HG02798 (cell line): ENCODE data around the gene REV1.

Experiments
- ATAC-seq: cut with Tn5 transposase; IDR thresholded peaks from one replicate; pipeline ENCODE4 v1.9.1; 2021; ENCODE audit warnings: mild to moderate bottlenecking; ENCODE audit not compliant: unreplicated experiment, poor library complexity

REV1 gene

DNA sequence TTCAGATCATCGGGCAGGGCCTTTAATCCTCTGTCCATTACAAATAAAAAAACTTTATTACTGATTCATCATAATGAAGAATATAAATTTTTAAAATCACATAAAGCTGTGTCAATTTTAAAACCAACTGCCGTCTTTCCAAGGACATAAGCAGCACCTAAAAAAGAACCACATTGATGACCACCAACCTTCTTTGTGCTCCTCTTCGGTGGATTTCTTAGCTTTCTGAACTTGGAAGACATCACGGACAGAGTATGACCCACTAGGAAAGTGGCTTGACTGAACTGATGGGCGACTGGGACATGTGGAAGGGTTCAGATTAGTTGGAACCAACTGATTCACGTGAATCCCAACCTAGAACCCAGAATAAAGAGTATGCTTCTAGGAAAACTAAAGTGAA, 83.7 kb downstream of the REV1 start:
- ATAC-seq = no peak

DNA sequence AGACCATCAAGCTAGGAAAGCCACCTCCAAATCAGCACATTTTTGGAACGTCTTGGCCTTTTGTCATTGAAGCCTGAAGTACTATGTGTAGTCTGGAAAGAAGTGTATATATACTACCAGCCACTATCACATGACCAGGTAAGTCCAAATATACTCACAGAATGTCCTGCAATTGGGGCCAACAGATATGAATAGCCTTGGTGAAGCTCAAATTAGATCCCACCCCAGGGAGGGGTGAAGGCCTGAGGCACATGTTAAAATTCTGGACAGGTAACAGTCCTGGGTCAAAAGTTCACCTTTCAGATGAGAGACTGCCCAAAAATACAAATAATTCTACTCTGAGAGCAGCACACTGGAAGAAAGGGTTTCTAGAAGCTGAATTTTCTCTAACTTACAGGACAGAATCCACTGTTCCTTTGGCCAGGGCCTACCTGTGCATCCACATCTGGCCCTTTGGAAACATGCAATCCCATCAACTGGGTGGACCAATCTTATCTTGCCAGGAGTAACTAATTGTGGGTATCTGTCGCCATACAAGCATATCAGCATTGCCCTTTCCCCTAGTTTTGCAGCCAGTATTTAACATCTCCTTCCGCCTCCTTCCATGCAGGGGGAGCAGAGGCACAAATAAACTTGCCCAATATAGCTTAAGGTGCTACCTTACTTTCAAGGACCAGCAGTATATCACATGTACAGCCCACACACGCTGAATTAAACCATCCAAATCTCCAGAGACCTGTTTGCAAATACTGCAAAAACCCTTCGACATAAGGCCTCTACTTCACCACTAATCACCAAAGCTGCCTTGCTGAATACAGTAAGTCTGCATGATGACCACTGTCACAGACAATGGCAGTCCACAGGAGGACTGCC, 84.8 kb downstream of the REV1 start:
- no peak for ATAC-seq

DNA sequence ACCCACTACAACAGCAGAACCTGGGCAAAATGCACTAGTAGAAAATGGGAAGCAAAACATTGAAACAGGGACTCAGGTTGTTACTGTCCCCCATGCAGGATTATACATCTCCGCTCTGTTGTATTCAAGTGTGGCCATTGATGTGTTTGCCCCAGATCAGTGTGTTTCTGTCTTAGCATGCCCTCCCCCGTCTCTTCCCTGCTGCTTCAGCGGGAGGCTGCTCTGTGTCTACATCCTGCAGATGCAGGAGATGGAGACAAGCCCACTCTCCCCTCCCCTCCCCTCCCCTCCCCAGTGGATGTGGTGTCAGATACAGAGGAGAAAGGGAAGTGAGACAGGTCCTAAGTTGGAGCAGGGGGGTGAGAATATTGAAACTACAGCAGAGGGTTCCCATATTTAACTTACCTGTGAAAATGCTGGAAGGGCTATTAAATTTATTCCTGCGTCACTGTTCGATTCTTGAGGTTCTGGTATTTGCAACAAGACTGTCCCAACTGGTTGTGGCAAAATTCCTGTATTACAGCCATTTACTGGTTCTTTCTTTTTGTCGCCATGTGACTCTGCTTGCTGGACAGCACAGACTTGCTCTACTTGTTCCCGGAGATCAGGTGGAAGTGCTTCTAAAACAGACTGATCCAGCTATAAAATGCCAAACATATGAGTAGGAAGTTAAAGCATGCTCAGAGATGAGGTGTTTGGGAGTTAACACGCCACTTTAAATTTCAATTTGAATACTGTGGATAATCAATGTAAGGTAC, 85.6 kb downstream of the REV1 start:
- no peak for ATAC-seq

GRCh38 chr2:99403524-99403923, 86.3 kb downstream of the REV1 start:
- ATAC-seq = no peak

GRCh38 chr2:99403084-99403483, 86.7 kb downstream of the REV1 start:
- ATAC-seq = no peak

- no peak for ATAC-seq
These were observed 88.0 kb downstream of the REV1 start for GRCh38 chr2:99401841-99402240.

GRCh38 chr2:99399795-99400194, 90.0 kb downstream of the REV1 start:
- ATAC-seq = no peak

GRCh38 chr2:99399063-99399462, 90.8 kb downstream of the REV1 start:
- no peak for ATAC-seq

DNA sequence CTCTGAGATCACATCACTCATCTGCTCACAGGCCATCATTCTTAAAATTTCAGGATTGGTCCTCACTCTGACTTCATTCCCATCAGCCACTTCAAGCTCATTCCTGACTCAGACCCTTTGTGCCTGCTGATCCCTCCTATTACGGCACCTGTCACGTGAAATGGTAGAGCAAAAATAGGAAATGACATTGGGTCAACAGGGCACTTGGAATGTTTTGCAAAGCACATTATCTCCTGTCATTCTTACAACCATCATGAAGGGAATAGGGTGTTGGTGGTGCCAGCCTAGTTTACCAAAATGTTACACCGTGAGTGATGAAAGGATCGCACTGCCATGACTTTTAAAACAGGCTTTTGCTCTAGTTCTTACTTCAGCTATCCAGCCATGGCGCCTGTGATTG, 91.5 kb downstream of the REV1 start:
- ATAC-seq = no peak

- ATAC-seq = no peak
These were observed 92.4 kb downstream of the REV1 start for GRCh38 chr2:99397266-99397920.

DNA sequence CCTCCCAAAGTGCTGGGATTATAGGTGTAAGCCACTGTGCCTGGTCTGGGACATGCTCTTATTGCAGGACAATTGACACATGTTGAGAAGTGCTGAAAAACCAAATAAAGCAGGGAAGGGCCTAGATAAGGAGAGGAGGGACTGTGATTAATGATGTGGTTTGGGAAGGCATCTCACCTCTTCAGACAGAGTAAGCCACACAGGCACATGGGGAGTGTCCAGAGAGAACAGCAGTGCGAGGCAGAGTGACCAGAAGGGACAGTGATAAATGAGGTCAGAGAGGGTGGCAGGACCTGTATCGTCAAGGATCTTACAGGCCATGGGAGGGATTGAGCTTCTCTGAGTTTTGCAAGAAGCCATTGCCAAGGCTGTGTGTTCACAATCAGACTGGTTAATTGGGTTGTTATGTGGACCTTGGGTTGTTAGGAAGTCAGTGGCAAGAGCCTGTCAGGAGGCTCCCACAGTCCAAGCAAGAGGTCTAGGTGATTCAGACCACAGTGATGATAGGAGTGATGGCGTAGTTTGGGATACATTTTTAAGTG, 94.2 kb downstream of the REV1 start:
- no peak for ATAC-seq

DNA sequence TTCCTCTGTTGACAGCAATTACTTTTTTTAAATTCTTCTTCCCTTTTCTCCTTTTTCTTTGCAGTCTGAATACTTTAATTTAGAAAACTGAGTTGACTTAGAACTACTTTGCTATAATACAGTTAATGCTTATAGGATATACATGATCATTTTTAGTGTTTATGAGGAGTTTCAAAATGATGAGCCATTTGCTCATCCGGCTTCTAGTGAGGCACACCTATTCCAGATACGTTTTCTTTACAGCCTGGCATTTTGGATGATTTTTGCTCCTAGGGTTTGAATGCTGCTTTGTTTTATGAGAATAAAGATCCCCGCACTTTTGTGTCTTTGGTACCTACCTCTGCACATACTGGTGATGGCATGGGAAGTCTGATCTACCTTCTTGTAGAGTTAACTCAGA, 99.9 kb downstream of the REV1 start:
- no peak for ATAC-seq

DNA sequence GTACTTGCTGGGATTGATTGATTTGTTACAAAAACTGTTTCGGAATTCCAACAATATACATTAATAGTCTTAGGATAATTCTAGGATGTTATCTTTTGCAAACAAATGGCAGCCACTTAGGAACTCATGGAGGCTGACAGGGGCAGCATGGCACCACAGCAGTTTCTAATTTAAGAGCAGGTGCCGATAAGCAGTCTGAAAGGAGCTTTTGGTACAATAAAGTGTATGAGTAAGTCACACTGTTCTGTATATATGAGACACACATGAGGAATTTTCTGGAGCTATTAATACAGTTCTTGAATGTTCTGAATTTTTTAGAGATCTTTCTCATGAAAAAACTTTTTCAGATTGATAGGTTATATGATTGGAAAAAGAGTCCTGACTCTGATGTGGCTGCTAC, 100.4 kb downstream of the REV1 start:
- ATAC-seq = no peak

DNA sequence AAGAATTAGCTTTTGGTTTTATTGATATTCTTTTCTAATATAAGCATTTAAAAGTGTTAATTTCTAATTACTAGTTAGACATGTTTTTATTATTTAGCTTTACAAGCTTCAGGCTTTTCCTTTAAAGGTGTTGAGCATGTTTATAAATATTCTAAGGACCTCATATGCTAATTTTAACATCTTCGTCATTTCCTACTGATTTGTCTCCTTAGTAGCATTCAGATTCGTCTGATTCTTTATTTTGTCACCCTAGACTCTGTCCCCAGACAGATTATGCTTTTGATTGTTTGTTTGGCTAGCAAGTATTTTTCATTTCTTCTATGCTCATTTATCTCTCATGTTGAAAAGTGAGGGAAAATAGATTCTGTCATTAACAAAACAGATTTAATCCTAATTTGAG, 100.9 kb downstream of the REV1 start:
- ATAC-seq = no peak

DNA sequence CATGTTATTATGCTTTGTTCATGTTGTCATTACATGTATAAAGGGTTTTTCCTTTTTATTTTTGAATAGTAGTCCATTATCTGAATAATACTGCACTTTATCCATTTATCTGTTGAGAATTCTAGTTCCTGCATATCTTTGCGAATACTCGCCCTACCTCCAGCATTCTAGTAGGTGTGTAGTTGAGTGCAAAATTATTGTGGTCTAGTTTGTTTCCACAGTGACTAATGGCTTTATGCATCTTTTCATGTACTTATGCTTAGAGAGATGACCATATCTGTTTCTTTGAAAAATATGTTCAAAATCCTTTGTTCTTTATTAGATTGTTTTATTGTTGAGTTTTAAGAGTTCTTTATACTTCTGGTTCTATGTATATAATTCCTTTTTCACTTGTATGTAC, 103.8 kb downstream of the REV1 start:
- no peak for ATAC-seq

DNA sequence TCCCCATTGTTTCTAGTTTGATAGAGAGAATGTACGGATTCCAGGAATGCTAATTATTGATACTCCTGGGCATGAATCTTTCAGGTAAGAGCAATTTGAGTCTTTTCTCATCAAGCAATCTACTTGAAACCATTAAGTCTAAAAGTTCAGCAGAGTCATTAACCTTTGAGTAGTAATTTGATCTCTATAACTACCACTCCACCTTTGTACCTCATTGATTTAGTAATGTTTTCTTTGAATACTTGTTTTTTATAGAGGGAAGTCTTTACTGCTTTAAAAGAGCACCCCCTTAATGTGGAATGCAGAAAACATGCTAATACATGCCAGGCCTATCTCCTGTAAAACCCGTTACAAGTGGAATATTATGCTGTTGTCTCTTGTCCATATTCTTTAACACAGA, 107.7 kb downstream of the REV1 start:
- no peak for ATAC-seq

- no peak for ATAC-seq
These were observed 109.3 kb downstream of the REV1 start for GRCh38 chr2:99380376-99381010.

- peak; percentile 57 for ATAC-seq
These were observed 111.9 kb downstream of the REV1 start for GRCh38 chr2:99377879-99378278.

DNA sequence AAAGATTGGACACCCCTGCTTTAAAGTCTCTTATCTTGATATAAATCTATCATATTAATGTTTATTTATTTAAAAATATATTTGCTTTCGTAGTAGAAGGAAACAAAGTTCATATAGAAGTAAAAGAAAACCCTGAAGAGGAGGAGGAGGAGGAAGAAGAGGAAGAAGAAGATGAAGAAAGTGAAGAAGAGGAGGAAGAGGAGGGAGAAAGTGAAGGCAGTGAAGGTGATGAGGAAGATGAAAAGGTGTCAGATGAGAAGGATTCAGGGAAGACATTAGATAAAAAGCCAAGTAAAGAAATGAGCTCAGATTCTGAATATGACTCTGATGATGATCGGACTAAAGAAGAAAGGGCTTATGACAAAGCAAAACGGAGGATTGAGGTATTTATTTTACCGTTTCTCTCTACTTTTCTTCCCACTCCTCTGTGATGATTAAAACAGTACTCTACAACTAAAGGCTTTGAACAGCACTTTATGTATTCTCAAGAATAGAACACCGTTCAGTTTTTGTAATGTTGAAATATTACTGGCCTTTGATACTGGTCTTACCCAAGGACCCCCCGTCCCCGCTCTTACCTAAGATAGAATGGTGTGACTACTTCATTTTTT, 113.5 kb downstream of the REV1 start:
- ATAC-seq = no peak

- ATAC-seq = no peak
These were observed 115.1 kb downstream of the REV1 start for GRCh38 chr2:99374747-99375146.
